GM11168 (cell line): ENCODE data around the gene MOG.

Experiments
- in situ Hi-C: fragments of 300-500 bp; cut with MboI; formaldehyde crosslinking; loops from one replicate; pipeline ENCODE4 v1.12.0; 2022; ENCODE audit warnings: low sequenced_read_pairs; ENCODE audit not compliant: unreplicated experiment

The MOG gene

DNA sequence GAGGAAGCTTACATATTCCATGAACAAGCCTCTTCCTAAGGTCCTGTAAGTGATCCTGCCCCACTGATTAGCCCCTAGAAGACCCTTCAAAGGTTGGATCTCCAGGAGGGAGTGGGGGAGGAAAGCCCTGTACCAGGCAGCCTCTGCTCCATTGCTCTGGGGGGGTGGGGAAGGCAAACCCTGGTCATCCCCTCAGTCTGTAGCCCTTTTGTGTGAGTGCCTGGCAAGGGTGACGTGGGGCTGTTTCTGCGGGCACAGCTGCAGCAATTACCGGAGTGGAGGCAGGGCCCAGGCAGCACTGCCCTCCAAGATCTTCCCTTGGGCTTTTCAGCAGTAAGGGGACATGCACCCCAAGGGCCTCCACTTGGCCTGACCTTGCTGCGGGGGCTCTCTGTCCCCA, at the start of gene MOG:
TSS of gene MOG (plus strand) at position 295 of the 400 bp plus-strand sequence. CDS start 118 bp downstream, outside the sequence.
- in situ Hi-C loops, result no loop called here

DNA sequence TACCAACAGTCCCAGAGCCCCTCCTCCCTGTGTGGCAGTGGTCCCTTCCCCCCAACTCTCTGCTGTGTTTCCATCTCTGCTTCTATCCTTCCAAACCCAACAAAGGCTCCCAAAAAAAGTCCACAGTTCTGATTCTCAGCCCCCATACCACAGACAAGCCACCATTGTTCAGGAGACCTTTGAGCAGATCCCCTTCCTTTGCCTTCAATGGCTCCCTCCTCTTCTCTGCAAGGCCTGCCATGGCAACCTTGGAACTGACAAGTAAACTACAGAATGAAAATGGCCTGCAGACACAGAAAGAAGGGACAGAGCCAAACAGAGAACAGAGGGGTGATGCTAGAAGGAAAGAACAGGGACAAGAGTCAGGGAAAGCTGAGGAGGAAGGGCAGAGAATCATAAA, 48.8 kb upstream of the MOG start:
- in situ Hi-C loops, result no loop called here

DNA sequence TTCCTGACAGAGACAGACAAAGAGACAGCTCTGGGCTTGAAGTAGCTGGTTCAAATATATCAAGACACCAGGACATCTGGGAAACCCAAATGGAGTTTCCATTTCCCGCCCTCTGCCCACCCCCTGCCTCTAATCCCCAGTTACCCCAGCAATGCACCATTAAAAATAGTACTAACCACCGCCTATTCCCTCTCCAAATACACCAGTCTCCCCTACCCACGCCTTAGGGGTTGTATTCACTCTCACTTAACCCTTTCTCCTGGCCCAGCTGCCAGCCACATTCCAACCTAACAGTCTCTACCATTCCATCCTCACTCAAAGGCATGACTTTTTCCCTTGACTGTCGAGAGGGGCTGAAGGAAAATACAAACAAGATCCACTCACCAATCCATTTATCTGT, 46.4 kb upstream of the MOG start:
- in situ Hi-C loops, result no loop called here

DNA sequence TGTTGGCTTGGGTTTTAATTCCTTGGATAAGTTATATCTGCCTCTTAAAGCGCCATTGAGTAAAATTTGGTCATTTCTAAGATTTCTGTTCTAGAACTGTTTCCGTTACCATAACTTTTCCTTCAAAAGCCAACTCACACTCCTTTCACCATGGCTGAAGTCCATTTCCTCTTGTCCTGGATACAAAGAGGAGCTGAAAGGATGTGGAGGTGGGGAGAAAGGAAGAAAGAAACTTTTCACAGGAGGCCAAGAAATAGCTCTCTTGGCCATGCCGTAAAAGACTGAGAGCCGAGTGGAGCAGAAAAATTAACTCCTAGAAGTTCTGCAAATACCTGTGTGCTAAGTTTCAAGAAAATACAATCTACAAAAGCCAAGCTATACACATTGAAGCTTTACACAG, 45.5 kb upstream of the MOG start:
- in situ Hi-C loops, result no loop called here

DNA sequence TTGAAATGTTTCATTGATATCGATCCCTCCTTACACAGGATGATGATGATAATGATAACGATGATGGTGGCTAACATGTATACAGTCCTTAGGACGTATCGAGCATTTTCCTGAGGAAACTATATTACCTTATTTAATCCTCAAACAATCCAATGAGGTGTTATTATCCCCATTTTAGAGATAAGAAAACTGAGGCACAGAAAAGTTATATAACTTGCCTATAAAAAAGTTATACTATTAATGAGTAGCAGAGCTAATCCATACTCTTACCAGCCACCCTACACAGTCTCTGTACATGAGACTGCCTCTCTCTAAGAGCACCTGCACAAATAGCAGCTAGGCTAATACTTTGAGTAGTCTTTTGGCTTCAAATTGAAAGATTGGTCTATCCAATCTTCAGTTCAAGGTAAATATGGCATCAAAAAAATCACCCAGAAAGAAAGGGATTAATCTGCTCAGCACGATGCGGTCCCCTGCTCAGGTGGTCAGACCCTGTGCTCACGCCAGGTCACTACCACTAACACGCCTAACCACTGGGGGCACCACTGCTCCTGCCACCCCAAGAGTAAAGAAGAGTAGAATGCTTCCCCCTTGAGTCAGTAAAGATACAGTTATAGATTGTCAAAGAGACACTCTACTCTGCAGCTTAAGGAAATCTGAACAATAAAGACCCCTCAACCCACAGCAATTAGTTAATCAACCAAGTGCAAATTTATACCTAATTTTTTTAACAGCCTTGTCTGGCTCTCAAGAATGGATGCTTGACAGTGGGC, 38.9 kb upstream of the MOG start:
- in situ Hi-C loops, result no loop called here

DNA sequence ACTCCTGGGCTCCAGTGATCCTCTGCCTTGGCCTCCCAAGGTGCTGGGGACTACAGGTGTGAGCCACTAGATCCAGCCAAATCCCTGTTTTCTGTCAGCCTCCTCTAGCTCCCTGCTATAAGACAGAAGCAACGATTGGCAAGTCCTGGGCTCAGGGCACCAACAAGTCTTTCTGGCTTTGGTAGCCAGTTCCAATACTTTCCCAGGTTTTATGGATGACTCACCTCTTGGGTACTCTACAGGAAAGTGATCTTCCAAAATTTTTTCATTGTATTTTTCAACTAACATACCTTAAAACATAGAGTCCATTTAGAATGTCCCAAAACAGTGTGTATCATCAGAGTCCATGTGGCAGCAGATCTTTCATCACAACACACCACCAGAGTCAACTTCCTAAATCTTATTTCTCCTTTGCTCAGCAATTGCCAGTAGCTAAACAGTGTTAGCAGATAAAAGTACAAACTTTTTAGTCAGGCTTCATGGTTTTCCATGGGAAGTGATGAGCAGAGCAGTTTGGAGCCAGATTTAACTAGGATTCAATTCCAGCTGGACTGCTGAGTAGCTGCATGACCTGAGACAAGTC, 37.2 kb upstream of the MOG start:
- in situ Hi-C loops, result no loop called here

DNA sequence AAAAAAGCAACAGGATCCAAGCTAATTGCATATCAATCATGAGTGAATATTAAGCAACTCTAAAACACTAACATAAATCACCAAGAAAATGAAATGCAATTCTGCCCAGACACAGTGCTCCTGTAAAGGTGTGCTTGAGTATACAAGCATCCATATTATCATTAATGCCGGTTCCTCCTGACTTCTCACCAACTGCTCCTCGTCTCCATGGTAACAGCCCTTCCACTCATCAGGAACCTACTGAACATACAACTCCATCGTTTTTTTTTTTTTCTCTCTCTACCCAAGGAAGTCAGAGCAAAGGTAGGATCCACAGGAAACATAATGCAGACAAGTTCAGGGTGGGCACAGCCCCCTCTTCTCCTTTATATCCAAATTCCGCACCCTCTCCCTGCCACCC, 36.3 kb upstream of the MOG start:
- in situ Hi-C loops, result no loop called here

DNA sequence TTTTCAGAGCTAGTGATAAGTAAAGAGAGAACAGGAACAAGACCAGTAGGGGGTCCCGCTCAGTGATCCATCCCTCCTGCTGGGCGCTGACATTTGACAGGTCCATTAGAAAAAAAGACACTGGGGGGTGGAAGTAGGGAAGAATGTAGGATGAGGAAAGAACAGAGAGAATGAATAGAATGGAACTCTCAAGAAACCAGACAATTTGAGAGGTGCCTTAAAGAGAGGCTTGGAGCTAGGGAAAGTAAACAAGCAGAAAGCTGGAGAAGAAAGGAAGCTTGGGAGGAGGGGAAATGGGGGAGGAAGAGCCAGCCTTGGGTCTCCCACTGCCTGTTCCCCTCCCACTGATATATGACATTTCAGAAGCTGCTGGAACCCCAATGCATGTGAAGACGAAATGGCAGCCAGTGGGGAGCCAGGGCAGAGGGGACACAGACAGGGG, 32.4 kb upstream of the MOG start:
- in situ Hi-C loops, result no loop called here

DNA sequence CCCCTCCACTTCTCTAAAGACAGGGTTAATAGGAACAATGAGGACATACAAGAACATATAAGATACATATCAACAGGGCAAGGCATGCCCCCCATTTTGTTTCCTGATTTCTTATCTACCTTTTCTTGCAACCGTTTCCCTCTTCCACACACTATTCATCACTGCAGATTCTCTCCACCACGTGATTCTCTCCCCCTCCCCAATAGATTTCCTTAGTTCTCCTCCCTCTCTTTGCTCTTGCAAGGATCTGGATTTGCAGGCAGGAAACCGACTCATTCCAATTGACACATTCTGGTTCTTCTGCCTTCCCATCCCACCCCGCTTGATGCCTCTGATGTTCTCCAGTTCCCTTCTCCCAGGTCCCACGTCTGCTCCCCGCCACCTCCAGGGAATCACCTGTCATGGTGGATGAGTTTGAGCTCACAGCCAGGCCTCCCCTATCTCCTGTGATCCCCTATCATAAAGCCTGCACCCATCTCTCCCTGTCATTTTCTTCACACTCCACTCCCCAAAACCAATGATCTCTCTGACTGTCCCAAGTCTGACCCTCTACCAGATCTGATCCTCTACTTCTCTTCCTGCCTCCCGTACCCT, 31.5 kb upstream of the MOG start:
- in situ Hi-C loops, result no loop called here

DNA sequence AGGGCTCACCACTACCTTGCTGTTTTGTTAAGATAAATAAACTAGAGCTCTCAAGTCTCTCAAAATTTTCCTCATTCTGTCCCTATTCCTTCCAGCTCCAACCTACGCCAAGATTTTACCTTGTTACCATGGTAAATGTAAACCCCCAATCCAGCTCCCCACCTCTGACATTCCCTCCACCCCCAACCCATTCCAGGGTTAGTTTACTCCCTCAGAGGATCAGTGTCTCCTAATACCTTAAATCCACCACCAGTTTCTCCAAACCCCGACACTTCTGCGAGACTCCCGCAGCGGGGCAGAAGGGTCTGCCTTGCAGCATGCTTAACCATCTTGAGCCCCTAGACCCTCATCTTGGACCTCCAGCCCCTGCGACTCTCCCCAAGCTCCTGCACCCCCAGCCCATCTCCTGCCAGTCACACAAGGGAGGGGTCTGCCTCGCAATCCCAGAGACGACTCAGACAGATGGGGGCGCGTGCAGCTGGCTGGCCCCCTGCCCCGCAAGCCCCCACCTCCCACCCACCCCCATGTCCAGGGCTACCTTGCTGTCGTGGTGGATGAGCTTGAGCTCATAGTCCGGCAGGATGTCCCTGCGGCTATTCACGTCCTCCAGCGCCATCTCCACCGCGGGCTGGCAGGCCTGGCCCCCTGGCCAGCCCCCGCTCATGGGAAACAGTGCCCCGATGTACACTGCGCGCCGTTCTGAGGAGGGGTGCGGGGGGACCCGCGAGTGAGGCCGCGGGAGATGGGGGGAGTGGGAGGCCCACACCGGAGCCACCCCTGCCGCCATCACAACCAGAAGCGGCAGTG, 29.7 kb upstream of the MOG start:
- in situ Hi-C loops, result no loop called here

DNA sequence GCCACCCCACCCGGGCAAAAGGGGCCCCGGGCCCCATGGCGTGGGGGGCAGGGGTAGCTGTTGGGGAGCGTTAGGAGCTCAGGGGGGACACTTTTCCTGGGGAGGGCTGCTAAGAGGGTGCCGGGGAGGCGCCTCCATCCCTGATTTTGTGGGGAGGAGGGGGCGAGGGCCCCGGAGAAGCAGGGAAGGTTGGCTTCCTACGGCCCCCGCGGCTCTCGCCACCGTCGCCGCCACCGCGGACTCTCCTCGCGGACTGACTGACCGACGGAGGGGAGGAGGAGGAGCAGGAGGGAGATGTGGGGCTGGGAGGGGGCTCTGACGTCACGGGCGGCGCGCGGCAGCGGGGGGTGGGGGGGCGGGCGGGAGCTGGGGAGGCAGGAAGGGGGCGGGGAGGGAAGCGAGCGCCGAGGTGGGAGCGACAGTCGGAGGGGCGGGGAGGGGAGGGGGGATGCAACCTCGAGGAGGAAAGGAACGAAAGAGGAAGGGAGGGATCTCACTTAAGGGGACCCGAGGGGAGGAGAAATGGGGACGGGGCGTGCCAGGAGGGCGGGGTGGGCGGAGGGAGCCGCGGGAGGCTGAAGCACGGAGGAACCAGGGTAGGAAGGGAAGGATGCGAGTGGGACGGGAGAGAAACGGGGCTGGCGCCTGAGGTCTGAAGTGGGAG, 29.0 kb upstream of the MOG start:
- in situ Hi-C loops, result no loop called here

DNA sequence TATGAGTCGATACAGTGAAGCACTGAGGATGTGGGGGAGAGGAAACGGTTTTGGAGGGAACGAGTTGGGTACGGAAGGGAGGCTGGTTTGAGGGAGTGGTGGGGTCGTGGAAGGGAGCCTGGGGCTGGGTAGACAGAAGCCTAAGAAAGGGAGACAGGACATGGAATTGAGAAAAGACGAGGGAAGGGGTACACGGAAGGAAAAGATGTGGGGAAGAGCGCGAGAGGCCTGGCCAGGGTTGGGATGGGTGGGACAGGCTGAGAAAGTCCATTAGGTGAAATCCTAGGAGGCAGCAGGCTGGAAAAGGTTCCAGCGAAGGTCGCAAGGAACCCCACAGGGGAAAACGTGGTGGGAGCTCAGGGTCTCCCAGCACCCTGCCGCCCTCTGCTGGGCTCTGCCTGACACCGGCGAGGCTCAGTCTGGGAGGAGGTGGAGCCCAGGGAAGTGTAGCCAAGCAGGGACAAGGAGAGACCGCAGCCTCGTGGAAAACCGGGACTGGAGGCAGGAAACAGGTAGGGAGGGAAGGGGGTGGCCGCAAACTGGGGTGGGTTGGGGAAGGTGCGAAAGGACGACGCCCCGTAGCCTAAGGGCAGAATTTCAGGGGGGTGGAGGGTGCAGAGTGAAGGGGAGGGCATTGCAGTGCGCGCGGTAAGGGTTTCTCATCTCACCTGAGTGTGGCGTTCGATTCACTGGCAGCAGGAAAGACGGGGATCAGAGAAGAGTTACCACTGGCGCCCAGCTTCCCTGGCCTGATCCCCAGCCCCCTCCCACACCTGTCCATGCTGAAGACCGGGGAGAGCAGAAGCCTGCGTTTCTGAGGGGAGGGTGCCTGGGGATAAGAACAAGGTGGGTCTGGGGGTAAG, 28.2 kb upstream of the MOG start:
- in situ Hi-C loops, result no loop called here

DNA sequence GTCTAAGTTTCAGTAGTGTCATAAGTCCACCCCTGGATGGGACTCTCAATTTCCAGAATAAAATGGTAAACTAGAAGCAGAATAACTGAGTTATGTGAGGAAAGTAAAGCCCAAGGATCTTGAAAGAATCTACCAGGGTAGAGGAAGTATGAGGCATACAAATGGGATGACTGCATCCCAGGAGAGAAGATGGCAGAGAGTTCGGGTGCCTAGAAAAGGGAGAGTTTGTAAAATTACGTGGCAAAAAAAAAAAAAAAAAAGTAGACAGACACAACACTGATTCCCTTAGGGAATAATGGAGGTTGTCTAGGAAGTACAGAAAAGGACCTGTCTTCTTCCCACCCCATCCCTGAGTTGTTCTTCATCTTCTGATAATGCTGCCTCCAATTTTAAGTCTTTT, 27.3 kb upstream of the MOG start:
- in situ Hi-C loops, result no loop called here

DNA sequence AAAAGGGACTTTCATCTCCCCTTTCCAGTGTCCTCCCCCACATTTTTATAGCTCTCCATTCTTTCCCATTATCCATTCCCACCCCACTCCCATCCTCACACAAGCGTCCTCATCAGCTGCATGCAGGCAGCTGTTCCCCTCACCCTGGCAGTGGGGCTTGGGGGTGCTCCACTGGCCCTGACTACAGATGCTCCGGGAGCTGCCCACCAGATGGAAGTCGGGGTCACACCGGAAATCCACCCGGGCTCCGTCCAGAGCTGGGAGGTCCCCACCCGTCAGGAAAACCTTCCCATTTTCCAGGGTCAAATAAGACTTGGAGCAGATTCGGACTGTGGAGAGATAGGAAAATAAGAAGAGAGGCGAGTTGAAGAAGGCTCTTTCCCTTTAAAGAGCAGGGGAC, 26.6 kb upstream of the MOG start:
- in situ Hi-C loops, result no loop called here

DNA sequence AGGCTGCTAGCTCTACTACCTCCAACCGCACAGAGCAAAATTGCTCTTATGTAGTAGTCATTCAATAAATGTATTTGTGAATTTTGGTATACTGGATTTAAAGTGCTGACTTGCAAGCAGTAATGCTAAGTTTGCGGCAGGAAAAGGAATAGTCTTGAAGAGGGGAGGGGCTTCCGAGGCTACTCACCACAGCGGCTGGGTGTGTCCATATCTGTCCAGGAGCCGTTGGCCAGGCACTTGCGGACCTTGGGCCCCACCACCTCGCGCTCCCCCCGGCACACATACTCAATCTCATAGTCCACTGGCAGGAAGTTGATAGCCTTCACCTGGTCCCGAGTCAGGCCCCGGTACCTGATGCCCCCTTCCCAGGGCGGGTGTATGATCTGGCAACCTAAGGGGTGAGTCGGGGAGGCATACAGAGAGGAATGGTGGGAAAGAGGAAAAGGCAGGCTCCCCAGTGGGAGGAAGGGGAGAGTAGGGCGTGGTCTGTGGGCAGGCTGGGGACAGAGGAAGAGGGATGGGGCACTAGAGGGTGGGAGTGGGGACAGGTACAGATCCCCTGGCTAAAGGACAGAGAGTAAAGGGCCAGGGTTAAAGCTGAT, 25.6 kb upstream of the MOG start:
- in situ Hi-C loops, result no loop called here

DNA sequence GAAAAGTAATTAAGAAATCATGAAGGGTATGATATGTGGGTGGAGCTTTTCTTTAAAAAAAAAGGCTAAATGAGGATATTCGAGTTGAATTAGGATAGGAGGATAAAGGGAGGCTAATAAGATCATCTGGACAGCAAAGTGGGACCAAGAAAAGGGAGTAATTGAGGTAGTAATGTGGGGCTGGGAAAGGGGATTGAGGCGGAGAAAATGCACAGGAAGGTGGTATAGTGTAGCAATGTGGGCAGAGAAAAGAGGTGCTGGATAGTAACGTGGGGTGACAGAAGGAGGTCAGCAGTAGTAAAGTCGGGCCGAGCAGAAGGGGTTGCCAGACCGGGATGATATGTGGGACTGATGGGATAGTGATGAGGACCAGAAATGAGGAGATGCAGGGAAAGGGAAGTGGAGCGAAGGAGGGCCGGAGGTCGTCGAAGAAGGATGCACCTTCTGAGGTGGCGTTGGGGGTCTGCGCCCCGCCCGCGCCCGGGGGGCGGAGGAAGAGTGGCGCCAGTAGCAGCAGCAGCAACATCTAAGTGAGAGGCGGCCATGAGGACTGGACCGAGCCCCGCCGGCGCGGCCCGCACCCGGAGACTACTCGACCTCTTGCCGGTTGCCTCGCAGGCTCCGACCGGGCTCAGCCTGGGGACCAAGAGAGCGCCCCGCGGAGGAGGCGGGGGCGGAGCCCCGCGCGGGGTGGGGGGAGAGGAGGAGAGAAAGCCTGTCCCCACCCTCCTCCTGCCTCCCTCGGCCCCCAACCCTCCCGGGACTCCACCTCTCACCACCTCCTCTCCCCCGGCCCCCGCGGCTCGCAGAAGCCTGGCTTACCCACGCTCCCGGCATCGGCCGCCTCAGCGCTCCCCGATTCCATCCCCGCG, 24.8 kb upstream of the MOG start:
- in situ Hi-C loops, result no loop called here

DNA sequence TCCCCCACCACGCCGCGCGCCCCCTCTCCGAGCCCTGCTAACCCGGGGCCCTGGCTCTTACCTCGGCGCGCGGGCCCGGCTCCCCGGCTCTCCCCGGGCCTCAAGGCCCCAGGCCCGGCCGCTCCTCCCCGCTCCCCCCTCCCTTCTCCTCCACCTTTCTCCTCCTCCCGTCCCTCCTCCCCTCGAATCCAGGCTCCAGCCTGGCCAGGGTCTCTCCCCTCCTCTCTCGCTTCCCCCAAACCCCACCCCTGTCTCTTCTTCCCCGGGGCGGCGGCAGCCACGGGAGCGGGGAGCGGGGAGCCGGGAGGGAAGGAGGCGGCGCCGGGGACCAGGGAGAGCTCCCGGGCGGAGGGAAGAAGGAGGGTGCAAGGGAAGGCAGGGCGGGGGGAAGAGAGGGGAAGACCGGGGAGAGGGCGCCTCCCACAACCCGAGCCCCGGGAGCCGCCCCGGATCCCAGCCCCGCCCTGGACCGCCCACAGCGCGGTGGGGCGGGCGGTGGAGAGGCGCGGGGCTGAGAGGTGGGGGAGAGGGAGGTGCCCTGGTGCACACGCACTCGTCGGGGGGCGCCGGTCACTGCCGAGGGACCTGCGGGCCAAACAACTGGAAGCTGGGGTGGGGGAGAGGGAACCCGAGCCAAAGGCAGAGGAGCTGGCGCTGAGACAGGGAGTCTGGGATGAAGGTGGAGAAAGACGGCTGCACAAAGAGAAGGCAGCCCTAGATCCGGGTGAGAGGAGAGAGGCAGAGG, 23.9 kb upstream of the MOG start, which contains the start of gene GABBR1:
TSS of gene GABBR1 (minus strand) at position 395 of the 745 bp plus-strand sequence. CDS start 798 bp downstream, outside the sequence.
- in situ Hi-C loops, result no loop called here
